Testis (tissue), 2 donors: ENCODE measurements around the gene BPIFA3.

Source experiments
- CTCF ChIP-seq, 3 experiments: fragments of 450-650 bp in 2 of 3; fragments of 200-600 bp in 1 of 3; sonication (generic) in 1 of 3; IDR thresholded peaks; one replicate each; pipeline ENCODE4 v1.5.1; 2016 to 2019; ENCODE audit warnings: antibody characterized with exemption in 3 of 3, mild to moderate bottlenecking in 2 of 3, moderate library complexity in 1 of 3
- POLR2A ChIP-seq: fragments of 450-650 bp; IDR thresholded peaks from one replicate; pipeline ENCODE4 v1.6.1; 2017; ENCODE audit warnings: antibody characterized with exemption, mild to moderate bottlenecking, moderate library complexity

DNA sequence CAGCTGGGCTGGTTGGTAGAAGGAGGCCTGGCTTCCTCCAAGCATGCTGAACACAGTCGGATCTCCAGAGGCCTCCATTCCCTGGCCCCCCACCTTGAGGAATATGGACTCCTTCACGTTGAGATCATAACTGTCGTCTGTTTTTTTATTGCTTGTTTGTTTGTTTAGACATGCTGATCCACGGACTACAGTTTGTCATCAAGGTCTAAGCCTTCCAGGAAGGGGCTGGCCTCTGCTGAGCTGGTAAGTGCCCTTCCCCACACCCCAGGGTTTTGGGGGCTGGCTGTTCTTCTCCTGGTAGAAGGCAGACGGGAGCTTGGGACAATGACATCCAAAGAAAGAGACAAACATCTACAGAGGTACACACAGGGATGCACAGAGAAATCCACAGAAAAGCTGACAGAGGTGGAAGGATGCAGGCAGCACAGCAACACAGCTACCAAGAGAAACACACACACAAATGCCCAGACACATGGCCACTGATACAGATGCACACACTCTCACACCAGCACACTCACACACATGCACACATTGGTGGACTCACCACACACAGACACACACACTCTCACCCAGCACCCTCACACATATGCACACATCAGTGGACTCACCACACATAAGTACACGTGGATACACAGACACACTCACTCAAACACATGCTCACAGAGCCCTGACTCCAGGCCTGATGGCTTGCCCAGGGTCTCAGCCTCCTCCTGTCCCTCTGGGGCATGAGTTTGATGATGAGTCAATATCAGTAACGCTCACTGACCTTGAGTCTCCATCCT, 25.4 kb downstream of the BPIFA3 start:
- TF ChIP-seq CTCF (IDR thresholded peaks at IDR 0.05) = no peak
- no peak for TF ChIP-seq POLR2A
